ENCODE results near the gene GSE1.

The GSE1 gene

GRCh38 chr16:85659336-85659735, 46.2 kb downstream of the GSE1 start:
- DNase-seq (ENCODE audit: low read depth in 2 of 2): no peak

- DNase-seq (ENCODE audit: low read depth in 2 of 2): peak; percentile 31 to 69
Measured at GRCh38 chr16:85659805-85660511, 46.8 kb downstream of the GSE1 start.

- DNase-seq (ENCODE audit: low read depth in 2 of 2): no peak
Measured at GRCh38 chr16:85660843-85661739, 48.0 kb downstream of the GSE1 start.

- DNase-seq (ENCODE audit: low read depth in 2 of 2): no peak
Measured at GRCh38 chr16:85661740-85662481, 48.8 kb downstream of the GSE1 start.

GRCh38 chr16:85662482-85662812, 49.3 kb downstream of the GSE1 start:
- no peak for DNase-seq (ENCODE audit: low read depth in 2 of 2)

- DNase-seq (ENCODE audit: low read depth in 2 of 2): no peak
Measured at GRCh38 chr16:85662976-85663830, 50.1 kb downstream of the GSE1 start.

- DNase-seq (ENCODE audit: low read depth in 2 of 2): no peak
Measured at GRCh38 chr16:85663891-85664321, 50.8 kb downstream of the GSE1 start.

- no peak for DNase-seq (ENCODE audit: low read depth in 2 of 2)
Measured at GRCh38 chr16:85664580-85665372, 51.7 kb downstream of the GSE1 start.

GRCh38 chr16:85665373-85665740, 52.2 kb downstream of the GSE1 start:
- DNase-seq (ENCODE audit: low read depth in 2 of 2): no peak

GRCh38 chr16:85665929-85666328, 52.8 kb downstream of the GSE1 start:
- no peak for DNase-seq (ENCODE audit: low read depth in 2 of 2)

- DNase-seq (ENCODE audit: low read depth in 2 of 2): no peak
Measured at GRCh38 chr16:85667261-85667660, 54.1 kb downstream of the GSE1 start.

- no peak for DNase-seq (ENCODE audit: low read depth in 2 of 2)
Measured at GRCh38 chr16:85667841-85668413, 54.8 kb downstream of the GSE1 start.

GRCh38 chr16:85668676-85669424, 55.7 kb downstream of the GSE1 start:
- no peak for DNase-seq (ENCODE audit: low read depth in 2 of 2)

GRCh38 chr16:85670840-85671239, 57.7 kb downstream of the GSE1 start:
- DNase-seq (ENCODE audit: low read depth in 2 of 2): no peak

GRCh38 chr16:85673529-85674417, 60.7 kb downstream of the GSE1 start:
- DNase-seq (ENCODE audit: low read depth in 2 of 2): no peak

- no peak for DNase-seq (ENCODE audit: low read depth in 2 of 2)
Measured at GRCh38 chr16:85674418-85674755, 61.3 kb downstream of the GSE1 start.

GRCh38 chr16:85674828-85675227, 61.7 kb downstream of the GSE1 start:
- no peak for DNase-seq (ENCODE audit: low read depth in 2 of 2)

- DNase-seq (ENCODE audit: low read depth in 2 of 2): no peak
Measured at GRCh38 chr16:85675251-85675874, 62.2 kb downstream of the GSE1 start.
